IMR-90 (cell line): ENCODE results near the gene LINGO4.

Experiments used
- BHLHE40 ChIP-seq: fragments of 150-350 bp; IDR thresholded peaks from 2 replicates; pipeline ENCODE4 v1.6.1; 2016; ENCODE audit warnings: mild to moderate bottlenecking, low read depth, low read length
- CEBPB ChIP-seq: IDR thresholded peaks from 2 replicates; pipeline ENCODE4 v1.6.1; 2012; ENCODE audit warnings: low read depth, low read length, improper control_type of control experiment
- MXI1 ChIP-seq: IDR thresholded peaks from 2 replicates; pipeline ENCODE4 v1.6.1; 2012; ENCODE audit warnings: low read depth, mild to moderate bottlenecking, low read length, moderate library complexity, borderline replicate concordance
- POLR2A ChIP-seq: IDR thresholded peaks from 2 replicates; pipeline ENCODE4 v1.6.1; 2012; ENCODE audit warnings: mild to moderate bottlenecking, low read depth, low read length
- RFX5 ChIP-seq: IDR thresholded peaks from 2 replicates; pipeline ENCODE4 v1.8.0; 2012; ENCODE audit warnings: low read depth, mild to moderate bottlenecking, low read length, moderate library complexity
- TF ChIP-seq, protein P1 (sequence below): fragments of 150-350 bp; IDR thresholded peaks from 2 replicates; pipeline ENCODE4 v1.6.1; 2017; ENCODE audit warnings: mild to moderate bottlenecking, antibody characterized with exemption, low read length, low read depth
- TF ChIP-seq, protein P2 (sequence below): conservative IDR thresholded peaks from 2 replicates; pipeline ENCODE4 v1.5.1; 2012; ENCODE audit warnings: mild to moderate bottlenecking, low read depth, low read length, improper control_type of control experiment
- TF ChIP-seq, protein P3 (sequence below): fragments of 150-350 bp; IDR thresholded peaks from 2 replicates; pipeline ENCODE4 v1.6.1; 2016; ENCODE audit warnings: low read depth, mild to moderate bottlenecking, low read length, moderate library complexity, borderline replicate concordance

DNA sequence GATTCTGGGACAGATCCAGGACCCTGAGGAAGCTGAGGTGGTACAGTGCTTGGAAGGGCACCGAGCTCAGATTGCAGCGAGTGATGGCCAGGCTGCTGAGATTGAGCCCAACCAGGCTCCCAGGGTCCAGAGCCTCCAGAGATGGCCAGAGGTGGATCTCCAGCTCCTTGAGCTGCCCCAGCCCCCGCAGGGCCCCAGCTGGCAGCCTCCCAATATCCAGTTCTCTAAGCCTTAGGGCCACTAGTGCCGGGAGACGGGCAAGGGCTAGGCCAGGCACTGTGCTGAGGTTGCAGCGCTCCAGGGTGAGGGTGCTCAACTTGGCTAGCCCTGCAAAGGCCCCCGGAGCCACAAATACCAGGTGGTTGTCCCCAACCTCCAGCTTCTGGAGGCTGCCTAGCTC is 3.4 kb downstream of the LINGO4 start:
- TF ChIP-seq BHLHE40 (no peak), POLR2A (no peak), CEBPB (no peak), RFX5 (no peak), MXI1 (no peak)
- TF ChIP-seq, protein P1, sequence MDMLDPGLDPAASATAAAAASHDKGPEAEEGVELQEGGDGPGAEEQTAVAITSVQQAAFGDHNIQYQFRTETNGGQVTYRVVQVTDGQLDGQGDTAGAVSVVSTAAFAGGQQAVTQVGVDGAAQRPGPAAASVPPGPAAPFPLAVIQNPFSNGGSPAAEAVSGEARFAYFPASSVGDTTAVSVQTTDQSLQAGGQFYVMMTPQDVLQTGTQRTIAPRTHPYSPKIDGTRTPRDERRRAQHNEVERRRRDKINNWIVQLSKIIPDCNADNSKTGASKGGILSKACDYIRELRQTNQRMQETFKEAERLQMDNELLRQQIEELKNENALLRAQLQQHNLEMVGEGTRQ: no peak
- TF ChIP-seq, protein P2, sequence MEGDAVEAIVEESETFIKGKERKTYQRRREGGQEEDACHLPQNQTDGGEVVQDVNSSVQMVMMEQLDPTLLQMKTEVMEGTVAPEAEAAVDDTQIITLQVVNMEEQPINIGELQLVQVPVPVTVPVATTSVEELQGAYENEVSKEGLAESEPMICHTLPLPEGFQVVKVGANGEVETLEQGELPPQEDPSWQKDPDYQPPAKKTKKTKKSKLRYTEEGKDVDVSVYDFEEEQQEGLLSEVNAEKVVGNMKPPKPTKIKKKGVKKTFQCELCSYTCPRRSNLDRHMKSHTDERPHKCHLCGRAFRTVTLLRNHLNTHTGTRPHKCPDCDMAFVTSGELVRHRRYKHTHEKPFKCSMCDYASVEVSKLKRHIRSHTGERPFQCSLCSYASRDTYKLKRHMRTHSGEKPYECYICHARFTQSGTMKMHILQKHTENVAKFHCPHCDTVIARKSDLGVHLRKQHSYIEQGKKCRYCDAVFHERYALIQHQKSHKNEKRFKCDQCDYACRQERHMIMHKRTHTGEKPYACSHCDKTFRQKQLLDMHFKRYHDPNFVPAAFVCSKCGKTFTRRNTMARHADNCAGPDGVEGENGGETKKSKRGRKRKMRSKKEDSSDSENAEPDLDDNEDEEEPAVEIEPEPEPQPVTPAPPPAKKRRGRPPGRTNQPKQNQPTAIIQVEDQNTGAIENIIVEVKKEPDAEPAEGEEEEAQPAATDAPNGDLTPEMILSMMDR: no peak
- TF ChIP-seq, protein P3, sequence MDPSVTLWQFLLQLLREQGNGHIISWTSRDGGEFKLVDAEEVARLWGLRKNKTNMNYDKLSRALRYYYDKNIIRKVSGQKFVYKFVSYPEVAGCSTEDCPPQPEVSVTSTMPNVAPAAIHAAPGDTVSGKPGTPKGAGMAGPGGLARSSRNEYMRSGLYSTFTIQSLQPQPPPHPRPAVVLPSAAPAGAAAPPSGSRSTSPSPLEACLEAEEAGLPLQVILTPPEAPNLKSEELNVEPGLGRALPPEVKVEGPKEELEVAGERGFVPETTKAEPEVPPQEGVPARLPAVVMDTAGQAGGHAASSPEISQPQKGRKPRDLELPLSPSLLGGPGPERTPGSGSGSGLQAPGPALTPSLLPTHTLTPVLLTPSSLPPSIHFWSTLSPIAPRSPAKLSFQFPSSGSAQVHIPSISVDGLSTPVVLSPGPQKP: no peak
